Spleen (tissue), 7 donors: ENCODE results near the gene PRAMEF17.
"Not testable (repeated sequence)": the region's sequence is repeated elsewhere in the genome, so short reads cannot be mapped to it uniquely, and the experiment has no call there.

Experiments
- POLR2AphosphoS5 ChIP-seq, 3 donors: sonication (generic); formaldehyde crosslinking; IDR thresholded peaks; one replicate each; pipeline ENCODE4 v1.5.1; 2017; ENCODE audit warnings: antibody characterized with exemption in 3 of 3
- TF ChIP-seq, protein P1 (sequence below), 11 experiments: fragments of 200-600 bp in 7 of 11; fragments of 450-650 bp in 4 of 11; sonication (generic) in 4 of 11; IDR thresholded peaks in 8 of 11; conservative IDR thresholded peaks in 3 of 11; 1 replicate in 7 of 11; 2 replicates in 4 of 11; pipeline versions ENCODE4 v1.4.0 to v1.8.0; 2016 to 2021; ENCODE audit warnings: antibody characterized with exemption in 11 of 11, inconsistent platforms in 4 of 11, mild to moderate bottlenecking in 1 of 11
- donor health status: DM: no; HTN: no; CAD: no; lungs with moderate emphysema.
- donor health status: DM: no; HTN: no; CAD: no.
- donor health status: DM: no; HTN: no; CAD: no.

DNA sequence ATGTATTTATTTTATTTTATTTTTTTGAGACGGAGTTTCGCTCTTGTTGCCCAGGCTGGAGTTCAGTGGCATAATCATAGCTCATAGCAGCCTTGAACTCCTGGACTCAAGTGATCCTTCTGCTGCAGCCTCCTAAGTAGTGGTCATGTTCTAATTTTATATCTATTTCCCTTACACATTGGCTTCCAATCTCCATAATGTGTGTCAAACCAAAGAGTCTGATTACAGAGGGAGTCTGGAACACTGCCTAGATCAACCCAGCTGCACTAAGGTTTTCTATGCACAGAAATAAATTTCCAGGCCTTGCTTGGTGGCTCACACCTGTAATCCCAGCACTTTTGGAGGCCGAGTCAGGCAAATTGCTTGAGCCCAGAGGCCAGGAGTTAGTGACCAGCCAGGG, 10.4 kb upstream of the PRAMEF17 start:
- TF ChIP-seq, protein P1, sequence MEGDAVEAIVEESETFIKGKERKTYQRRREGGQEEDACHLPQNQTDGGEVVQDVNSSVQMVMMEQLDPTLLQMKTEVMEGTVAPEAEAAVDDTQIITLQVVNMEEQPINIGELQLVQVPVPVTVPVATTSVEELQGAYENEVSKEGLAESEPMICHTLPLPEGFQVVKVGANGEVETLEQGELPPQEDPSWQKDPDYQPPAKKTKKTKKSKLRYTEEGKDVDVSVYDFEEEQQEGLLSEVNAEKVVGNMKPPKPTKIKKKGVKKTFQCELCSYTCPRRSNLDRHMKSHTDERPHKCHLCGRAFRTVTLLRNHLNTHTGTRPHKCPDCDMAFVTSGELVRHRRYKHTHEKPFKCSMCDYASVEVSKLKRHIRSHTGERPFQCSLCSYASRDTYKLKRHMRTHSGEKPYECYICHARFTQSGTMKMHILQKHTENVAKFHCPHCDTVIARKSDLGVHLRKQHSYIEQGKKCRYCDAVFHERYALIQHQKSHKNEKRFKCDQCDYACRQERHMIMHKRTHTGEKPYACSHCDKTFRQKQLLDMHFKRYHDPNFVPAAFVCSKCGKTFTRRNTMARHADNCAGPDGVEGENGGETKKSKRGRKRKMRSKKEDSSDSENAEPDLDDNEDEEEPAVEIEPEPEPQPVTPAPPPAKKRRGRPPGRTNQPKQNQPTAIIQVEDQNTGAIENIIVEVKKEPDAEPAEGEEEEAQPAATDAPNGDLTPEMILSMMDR (IDR thresholded peaks at IDR 0.05 in 8 of 11, conservative IDR thresholded peaks at IDR 0.05 in 3 of 11) = not testable (repeated sequence)
- not testable (repeated sequence) for TF ChIP-seq POLR2AphosphoS5 (IDR thresholded peaks at IDR 0.05)
